ENCODE data around the gene OBSCN.

Gene OBSCN

GRCh38 chr1:228334954-228335353 lies 127.1 kb downstream of the OBSCN start:
- no peak for DNase-seq

GRCh38 chr1:228335406-228336307 lies 127.8 kb downstream of the OBSCN start:
- no peak for DNase-seq

DNA sequence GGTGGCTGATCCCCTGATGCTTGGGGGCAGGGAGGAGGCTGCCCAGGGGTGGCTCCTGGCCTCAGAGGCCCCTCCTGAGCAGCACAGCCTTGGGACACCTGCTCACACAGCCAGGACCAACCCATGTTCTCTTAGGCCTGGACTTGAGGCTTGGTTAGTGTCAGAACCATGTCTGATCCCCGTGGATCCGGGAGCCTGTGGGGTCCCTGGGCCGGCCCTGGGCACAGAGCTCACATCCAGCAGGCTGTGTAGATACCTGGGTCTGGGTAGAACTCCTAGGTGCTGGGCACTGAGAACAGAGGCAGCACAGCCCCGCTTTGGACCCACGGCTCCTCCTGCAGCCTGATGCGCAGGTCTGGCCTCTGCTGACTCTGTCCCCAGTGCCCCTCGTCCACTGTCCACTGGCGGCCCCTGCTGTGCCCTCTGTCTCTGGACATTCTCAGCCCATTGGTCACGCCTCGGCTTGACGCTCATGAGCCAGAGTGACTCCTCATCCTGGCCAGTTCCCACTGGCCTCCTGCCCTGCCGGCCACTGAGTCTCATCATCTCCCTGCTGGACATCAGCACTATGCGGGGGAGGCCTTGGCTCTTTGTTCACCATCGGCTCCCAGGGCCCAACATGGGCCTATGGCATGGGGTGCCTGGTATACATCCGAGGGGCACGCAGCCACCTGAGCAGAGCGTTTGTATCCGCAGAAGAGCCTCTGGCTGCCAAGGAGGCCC lies 128.6 kb downstream of the OBSCN start:
- no peak for DNase-seq

GRCh38 chr1:228337031-228337564 lies 129.3 kb downstream of the OBSCN start:
- no peak for DNase-seq

- no peak for DNase-seq
These were observed 130.1 kb downstream of the OBSCN start for GRCh38 chr1:228337711-228338520.

GRCh38 chr1:228338521-228339051 lies 130.7 kb downstream of the OBSCN start:
- DNase-seq: no peak

GRCh38 chr1:228339059-228339704 lies 131.3 kb downstream of the OBSCN start:
- no peak for DNase-seq

DNA sequence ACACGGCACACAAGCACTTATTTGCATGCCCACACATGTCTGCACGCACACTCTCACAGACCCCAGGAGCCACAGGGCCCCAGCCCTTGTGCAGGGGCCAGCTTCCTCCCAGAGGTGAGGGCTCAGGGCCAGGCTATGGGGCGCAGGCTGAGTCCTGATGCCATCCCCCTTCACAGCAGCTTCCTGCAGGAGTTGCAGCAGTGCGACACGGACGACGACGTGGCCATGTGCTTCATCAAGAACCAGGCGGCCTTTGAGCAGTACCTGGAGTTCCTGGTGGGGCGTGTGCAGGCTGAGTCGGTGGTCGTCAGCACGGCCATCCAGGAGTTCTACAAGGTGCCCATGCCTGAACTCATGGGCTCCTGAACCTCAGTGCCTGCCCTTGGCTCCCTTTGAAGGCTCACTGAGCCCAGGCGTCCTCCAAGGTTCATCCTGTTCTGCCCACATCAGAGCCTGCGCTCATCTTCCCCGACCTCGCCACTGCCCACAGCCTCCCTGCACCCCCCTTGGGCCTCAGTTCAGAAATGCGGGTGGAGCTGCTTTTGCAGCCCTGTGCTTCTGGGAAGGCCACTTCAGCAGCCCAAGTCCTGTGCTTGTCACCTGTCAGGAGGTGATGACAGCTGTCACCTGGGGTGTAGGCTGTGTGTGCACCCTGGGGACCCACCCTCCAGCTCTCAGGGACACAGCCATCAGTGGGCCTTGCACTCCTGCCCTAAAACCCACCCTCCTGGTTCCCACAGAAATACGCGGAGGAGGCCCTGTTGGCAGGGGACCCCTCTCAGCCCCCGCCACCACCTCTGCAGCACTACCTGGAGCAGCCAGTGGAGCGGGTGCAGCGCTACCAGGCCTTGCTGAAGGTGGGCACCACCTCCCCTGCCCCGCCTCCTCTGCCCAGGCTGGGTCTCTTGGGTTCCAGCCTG lies 132.2 kb downstream of the OBSCN start:
- DNase-seq: no peak

- DNase-seq: no peak
These were observed 133.0 kb downstream of the OBSCN start for GRCh38 chr1:228340686-228341449.

GRCh38 chr1:228341450-228341813 lies 133.6 kb downstream of the OBSCN start:
- DNase-seq: no peak

- DNase-seq: no peak
These were observed 134.2 kb downstream of the OBSCN start for GRCh38 chr1:228341814-228342626.

GRCh38 chr1:228342627-228343190 lies 134.9 kb downstream of the OBSCN start:
- DNase-seq: no peak

DNA sequence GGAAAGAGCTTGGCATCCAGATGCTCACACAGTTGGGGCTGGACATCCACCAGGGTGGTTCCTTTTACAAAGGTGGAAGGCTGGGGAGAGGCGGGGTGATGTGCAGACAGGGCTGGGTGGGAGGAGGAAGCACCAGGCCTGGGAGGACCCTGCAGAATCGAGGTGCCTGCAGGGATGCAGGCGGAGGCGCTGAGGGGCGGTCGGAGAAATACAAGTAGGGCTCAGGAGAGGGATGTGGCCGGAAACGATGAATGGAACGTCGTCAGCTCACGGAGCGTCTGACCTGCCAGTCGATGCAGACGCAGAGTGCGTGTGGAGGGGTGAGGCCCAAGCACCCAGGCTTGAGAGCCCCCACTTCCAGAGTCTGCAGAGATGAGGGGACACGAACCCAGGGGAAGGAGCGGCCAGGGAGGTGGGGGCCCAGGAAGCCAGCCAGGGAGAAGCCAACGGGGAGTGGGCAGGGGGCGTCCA lies 135.4 kb downstream of the OBSCN start:
- no peak for DNase-seq

DNA sequence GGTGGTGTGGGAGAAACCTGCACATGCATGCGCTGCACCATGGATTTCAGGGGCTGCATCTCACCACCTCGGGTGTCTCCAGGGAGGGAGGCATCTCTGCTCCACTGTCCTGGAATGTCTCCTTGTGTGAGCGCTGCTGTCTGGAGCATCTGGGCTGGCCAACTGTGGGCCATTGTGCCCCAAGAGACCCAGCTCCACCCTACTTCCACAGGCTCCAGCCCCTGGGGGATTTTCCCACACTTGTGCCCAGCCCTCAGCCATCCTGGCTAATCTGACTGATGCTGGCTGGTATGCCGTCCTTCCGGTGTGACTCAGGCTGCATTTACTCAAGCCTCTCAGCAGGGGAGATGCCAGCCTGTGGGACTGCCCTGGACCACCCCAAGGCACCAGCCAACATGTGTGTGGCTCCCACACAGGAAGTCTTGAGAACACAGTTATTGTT lies 136.8 kb downstream of the OBSCN start:
- DNase-seq: no peak

GRCh38 chr1:228345201-228345930 lies 137.5 kb downstream of the OBSCN start:
- no peak for DNase-seq

DNA sequence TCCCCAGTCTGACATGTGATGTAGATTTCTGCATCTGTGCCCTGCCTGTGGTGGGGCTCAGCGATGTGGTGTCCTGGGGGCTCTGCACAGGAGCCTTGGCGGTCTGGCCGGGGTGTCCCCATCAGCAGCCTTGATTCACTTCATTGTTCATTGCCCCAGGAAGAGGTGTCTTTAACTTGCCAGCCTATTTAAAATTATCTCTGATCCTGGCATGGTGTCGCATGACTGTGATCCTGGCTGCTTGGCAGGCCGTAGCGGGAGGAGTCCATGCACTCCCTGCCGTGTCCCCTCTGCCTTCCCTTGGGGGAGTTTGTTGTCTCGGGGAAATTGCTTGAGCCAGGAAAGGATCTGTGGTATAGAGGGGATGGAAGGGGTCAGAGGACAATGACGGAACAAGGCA lies 138.9 kb downstream of the OBSCN start:
- DNase-seq: no peak

- no peak for DNase-seq
These were observed 139.3 kb downstream of the OBSCN start for GRCh38 chr1:228347181-228347580.

Data from midbrain (tissue), 1 donor.